ENCODE results near the gene TRPC6.

TRPC6 gene

GRCh38 chr11:101475699-101476098 lies 108.1 kb downstream of the TRPC6 start:
- no peaks in the 10 kb centered on the region for H4K20me1 ChIP-seq (ENCODE audit: insufficient read depth, low read length, poor library complexity, severe bottlenecking)

GRCh38 chr11:101474666-101475065 lies 109.1 kb downstream of the TRPC6 start:
- no peaks in the 10 kb centered on the region for H4K20me1 ChIP-seq (ENCODE audit: insufficient read depth, low read length, poor library complexity, severe bottlenecking)
- no peaks in the 10 kb centered on the region for H3K9me2 ChIP-seq (replicated peaks; ENCODE audit: low read depth, low read length)
- no peaks in the 10 kb centered on the region for H3K4me1 ChIP-seq (ENCODE audit: insufficient read depth, low read length, poor library complexity, severe bottlenecking)
- no peak overlapping the region for H3K4me2 ChIP-seq (ENCODE audit: low read depth, low read length, poor library complexity, severe bottlenecking)
- H2AFZ ChIP-seq (ENCODE audit: low read length): no peak overlapping the region
- H3K36me3 ChIP-seq (ENCODE audit: insufficient read depth, low read length): no peaks in the 10 kb centered on the region
- TF ChIP-seq CTCF (conservative IDR thresholded peaks at IDR 0.05; ENCODE audit: low read length): no peak
- TF ChIP-seq EZH2phosphoT487 (IDR thresholded peaks at IDR 0.05; ENCODE audit: borderline replicate concordance): no peak
- no peaks in the 10 kb centered on the region for H3K79me2 ChIP-seq (ENCODE audit: insufficient read depth, low read length)
- H3K9me3 ChIP-seq (ENCODE audit: insufficient read depth, low read depth, low read length): no peaks in the 10 kb centered on the region
- H3K4me3 ChIP-seq (ENCODE audit: low read length, poor library complexity, severe bottlenecking): no peak overlapping the region
- H3F3A ChIP-seq (ENCODE audit: low read depth): no peaks in the 10 kb centered on the region
- H3K9ac ChIP-seq (ENCODE audit: low read depth, low read length, poor library complexity, severe bottlenecking): no peak overlapping the region
- no peaks in the 10 kb centered on the region for H3K27me3 ChIP-seq (ENCODE audit: insufficient read depth, low read length, poor library complexity, severe bottlenecking)

More at GRCh38 chr11:101475699-101476098, 108.1 kb downstream of the TRPC6 start:
- no peak overlapping the region for H2AFZ ChIP-seq (ENCODE audit: low read length)
- H3F3A ChIP-seq (ENCODE audit: low read depth): no peaks in the 10 kb centered on the region
- TF ChIP-seq EZH2phosphoT487 (IDR thresholded peaks at IDR 0.05; ENCODE audit: borderline replicate concordance): no peak
- no peak for TF ChIP-seq CTCF (conservative IDR thresholded peaks at IDR 0.05; ENCODE audit: low read length)
- no peaks in the 10 kb centered on the region for H3K4me1 ChIP-seq (ENCODE audit: insufficient read depth, low read length, poor library complexity, severe bottlenecking)
- no peaks in the 10 kb centered on the region for H3K27me3 ChIP-seq (ENCODE audit: insufficient read depth, low read length, poor library complexity, severe bottlenecking)
- H3K9me2 ChIP-seq (replicated peaks; ENCODE audit: low read depth, low read length): no peaks in the 10 kb centered on the region
- no peak overlapping the region for H3K4me2 ChIP-seq (ENCODE audit: low read depth, low read length, poor library complexity, severe bottlenecking)
- no peak overlapping the region for H3K9ac ChIP-seq (ENCODE audit: low read depth, low read length, poor library complexity, severe bottlenecking)
- H3K79me2 ChIP-seq (ENCODE audit: insufficient read depth, low read length): no peaks in the 10 kb centered on the region
- no peaks in the 10 kb centered on the region for H3K36me3 ChIP-seq (ENCODE audit: insufficient read depth, low read length)
- no peak overlapping the region for H3K4me3 ChIP-seq (ENCODE audit: low read length, poor library complexity, severe bottlenecking)
- no peaks in the 10 kb centered on the region for H3K9me3 ChIP-seq (ENCODE audit: insufficient read depth, low read depth, low read length)

GRCh38 chr11:101470881-101471520 lies 112.8 kb downstream of the TRPC6 start:
- H3K4me3 ChIP-seq (ENCODE audit: low read length, poor library complexity, severe bottlenecking): no peak overlapping the region
- H2AFZ ChIP-seq (ENCODE audit: low read length): no peak overlapping the region
- no peak for TF ChIP-seq CTCF (conservative IDR thresholded peaks at IDR 0.05; ENCODE audit: low read length)
- TF ChIP-seq EZH2phosphoT487 (IDR thresholded peaks at IDR 0.05; ENCODE audit: borderline replicate concordance): no peak
- no peaks in the 10 kb centered on the region for H3K79me2 ChIP-seq (ENCODE audit: insufficient read depth, low read length)
- H3K27me3 ChIP-seq (ENCODE audit: insufficient read depth, low read length, poor library complexity, severe bottlenecking): no peaks in the 10 kb centered on the region
- no peaks in the 10 kb centered on the region for H3K4me1 ChIP-seq (ENCODE audit: insufficient read depth, low read length, poor library complexity, severe bottlenecking)
- H3F3A ChIP-seq (ENCODE audit: low read depth): no peaks in the 10 kb centered on the region
- no peak overlapping the region for H3K4me2 ChIP-seq (ENCODE audit: low read depth, low read length, poor library complexity, severe bottlenecking)
- no peaks in the 10 kb centered on the region for H3K9me3 ChIP-seq (ENCODE audit: insufficient read depth, low read depth, low read length)
- H4K20me1 ChIP-seq (ENCODE audit: insufficient read depth, low read length, poor library complexity, severe bottlenecking): no peaks in the 10 kb centered on the region
- H3K9me2 ChIP-seq (replicated peaks; ENCODE audit: low read depth, low read length): no peaks in the 10 kb centered on the region
- no peaks in the 10 kb centered on the region for H3K36me3 ChIP-seq (ENCODE audit: insufficient read depth, low read length)
- no peak overlapping the region for H3K9ac ChIP-seq (ENCODE audit: low read depth, low read length, poor library complexity, severe bottlenecking)
